Loucy (cell line): ENCODE measurements around the gene MAML2.

Experiments used
- EZH2phosphoT487 ChIP-seq: fragments of 200-600 bp; IDR thresholded peaks from 2 replicates; pipeline ENCODE4 v1.6.1; 2018; ENCODE audit warnings: antibody characterized with exemption, mild to moderate bottlenecking, moderate library complexity, borderline replicate concordance
- TF ChIP-seq, protein P1 (sequence below): fragments of 200-600 bp; sonication (generic); conservative IDR thresholded peaks from 2 replicates; pipeline ENCODE4 v1.5.1; 2014; ENCODE audit warnings: mild to moderate bottlenecking, antibody characterized with exemption, low read length

- TF ChIP-seq, protein P1, sequence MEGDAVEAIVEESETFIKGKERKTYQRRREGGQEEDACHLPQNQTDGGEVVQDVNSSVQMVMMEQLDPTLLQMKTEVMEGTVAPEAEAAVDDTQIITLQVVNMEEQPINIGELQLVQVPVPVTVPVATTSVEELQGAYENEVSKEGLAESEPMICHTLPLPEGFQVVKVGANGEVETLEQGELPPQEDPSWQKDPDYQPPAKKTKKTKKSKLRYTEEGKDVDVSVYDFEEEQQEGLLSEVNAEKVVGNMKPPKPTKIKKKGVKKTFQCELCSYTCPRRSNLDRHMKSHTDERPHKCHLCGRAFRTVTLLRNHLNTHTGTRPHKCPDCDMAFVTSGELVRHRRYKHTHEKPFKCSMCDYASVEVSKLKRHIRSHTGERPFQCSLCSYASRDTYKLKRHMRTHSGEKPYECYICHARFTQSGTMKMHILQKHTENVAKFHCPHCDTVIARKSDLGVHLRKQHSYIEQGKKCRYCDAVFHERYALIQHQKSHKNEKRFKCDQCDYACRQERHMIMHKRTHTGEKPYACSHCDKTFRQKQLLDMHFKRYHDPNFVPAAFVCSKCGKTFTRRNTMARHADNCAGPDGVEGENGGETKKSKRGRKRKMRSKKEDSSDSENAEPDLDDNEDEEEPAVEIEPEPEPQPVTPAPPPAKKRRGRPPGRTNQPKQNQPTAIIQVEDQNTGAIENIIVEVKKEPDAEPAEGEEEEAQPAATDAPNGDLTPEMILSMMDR, result no peak
- no peak for TF ChIP-seq EZH2phosphoT487
These were observed 77.0 kb downstream of the MAML2 start for GRCh38 chr11:96265972-96266371.
